HL-60 (cell line): ENCODE results near the gene CEBPE.

Experiments used
- CTCF ChIP-seq: IDR thresholded peaks from one replicate; pipeline ENCODE4 v1.5.1; 2011; ENCODE audit warnings: low read length, control low read depth, inconsistent platforms; ENCODE audit not compliant: insufficient read depth
- GABPA ChIP-seq: IDR thresholded peaks from 2 replicates; pipeline ENCODE4 v1.6.1; 2012; ENCODE audit warnings: low read depth
- POLR2AphosphoS5 ChIP-seq: IDR thresholded peaks from 2 replicates; pipeline ENCODE4 v1.6.1; 2012; ENCODE audit warnings: low read depth
- REST ChIP-seq: IDR thresholded peaks from 2 replicates; pipeline ENCODE4 v1.6.1; 2012; ENCODE audit warnings: low read depth; ENCODE audit not compliant: insufficient replicate concordance

DNA sequence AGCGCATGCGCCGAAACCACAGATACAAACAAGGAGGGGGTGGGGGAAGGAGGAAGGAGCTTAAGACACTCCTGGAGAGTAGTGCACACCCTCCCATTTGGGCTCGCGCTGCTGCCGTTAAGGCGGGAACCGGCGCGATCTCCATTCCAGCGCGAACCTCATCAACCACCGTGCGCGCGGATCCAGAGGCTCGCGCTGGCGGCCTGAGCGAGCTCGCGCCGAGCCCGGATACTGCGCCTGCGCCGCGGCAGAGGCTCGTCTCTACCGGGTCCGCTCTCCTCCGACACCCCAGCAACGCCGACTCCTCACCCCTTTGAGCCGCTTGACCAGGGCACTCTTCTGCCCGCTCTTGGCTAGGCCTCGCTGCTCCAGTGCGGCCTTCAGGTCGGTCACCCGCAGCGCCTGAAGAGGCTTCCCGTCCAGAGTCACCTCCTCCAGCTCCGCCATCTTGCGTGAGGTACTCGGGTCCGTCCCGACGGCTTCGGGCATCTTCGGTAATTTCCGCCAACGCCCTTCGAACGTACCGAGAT lies 24.3 kb downstream of the CEBPE start, which contains the start of gene ACIN1:
- no peak for TF ChIP-seq CTCF
- peak; percentile 78 for TF ChIP-seq POLR2AphosphoS5
- TF ChIP-seq GABPA = no peak
- TF ChIP-seq REST = peak; percentile 75
